HG03469 (cell line): Measurements from ENCODE around the gene BRIP1.

Experiments used
- ATAC-seq: cut with Tn5 transposase; IDR thresholded peaks from one replicate; pipeline ENCODE4 v1.9.1; 2021; ENCODE audit warnings: mild to moderate bottlenecking, moderate library complexity, moderate number of reproducible peaks; ENCODE audit not compliant: unreplicated experiment

BRIP1 gene

GRCh38 chr17:61641084-61641483, 222.2 kb downstream of the BRIP1 start:
- no peak for ATAC-seq

- ATAC-seq: no peak
Measured at GRCh38 chr17:61639818-61640217, 223.5 kb downstream of the BRIP1 start.

GRCh38 chr17:61638087-61638486, 225.2 kb downstream of the BRIP1 start:
- ATAC-seq: no peak

GRCh38 chr17:61635913-61636432, 227.4 kb downstream of the BRIP1 start:
- ATAC-seq: no peak

GRCh38 chr17:61634942-61635538, 228.3 kb downstream of the BRIP1 start:
- ATAC-seq: no peak

GRCh38 chr17:61634011-61634539, 229.3 kb downstream of the BRIP1 start:
- no peak for ATAC-seq

GRCh38 chr17:61632826-61633225, 230.5 kb downstream of the BRIP1 start:
- ATAC-seq: no peak

- no peak for ATAC-seq
Measured at GRCh38 chr17:61631800-61632199, 231.5 kb downstream of the BRIP1 start.
